Measurements from ENCODE around the gene CCNH.

CCNH gene

DNA sequence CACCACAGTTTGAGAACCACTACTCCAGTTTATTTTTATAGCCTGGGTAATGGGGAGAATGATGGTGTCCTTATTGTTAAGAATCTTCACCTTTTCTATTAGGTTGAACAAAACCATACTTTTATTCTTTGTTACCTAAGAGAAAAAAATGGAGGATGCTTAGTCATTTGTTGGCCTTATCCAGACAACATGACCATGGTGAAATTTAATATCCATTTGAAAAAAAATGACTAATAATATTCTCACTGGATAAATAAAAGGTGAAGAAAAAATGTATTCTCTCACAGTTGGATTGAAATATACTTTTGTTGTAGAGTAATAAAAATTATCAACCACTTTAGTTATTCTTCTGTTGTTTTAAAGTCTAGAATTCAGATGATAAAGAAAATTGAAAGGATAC, 5.8 kb upstream of the CCNH start:
- no peak overlapping the region for H3K27ac ChIP-seq
- TF ChIP-seq ZFX (IDR thresholded peaks at IDR 0.05): no peak

DNA sequence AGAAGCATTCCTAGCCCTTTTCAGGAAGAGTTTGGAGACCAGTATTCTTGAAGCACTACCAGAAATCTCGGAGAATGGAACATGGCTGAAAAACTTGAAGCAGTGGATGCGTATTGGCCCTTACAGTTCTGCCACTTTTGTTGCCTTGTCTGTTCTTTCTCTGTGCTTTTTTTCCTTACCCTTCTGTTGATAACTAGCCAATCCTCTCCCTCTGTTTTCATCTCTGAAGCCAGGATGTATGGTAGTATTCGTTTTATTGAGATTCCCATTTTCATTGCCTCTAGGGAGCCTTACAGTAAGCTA, 564 bp upstream of the CCNH start:
- no peak for TF ChIP-seq ZFX (IDR thresholded peaks at IDR 0.05)
- TF ChIP-seq, protein P1, sequence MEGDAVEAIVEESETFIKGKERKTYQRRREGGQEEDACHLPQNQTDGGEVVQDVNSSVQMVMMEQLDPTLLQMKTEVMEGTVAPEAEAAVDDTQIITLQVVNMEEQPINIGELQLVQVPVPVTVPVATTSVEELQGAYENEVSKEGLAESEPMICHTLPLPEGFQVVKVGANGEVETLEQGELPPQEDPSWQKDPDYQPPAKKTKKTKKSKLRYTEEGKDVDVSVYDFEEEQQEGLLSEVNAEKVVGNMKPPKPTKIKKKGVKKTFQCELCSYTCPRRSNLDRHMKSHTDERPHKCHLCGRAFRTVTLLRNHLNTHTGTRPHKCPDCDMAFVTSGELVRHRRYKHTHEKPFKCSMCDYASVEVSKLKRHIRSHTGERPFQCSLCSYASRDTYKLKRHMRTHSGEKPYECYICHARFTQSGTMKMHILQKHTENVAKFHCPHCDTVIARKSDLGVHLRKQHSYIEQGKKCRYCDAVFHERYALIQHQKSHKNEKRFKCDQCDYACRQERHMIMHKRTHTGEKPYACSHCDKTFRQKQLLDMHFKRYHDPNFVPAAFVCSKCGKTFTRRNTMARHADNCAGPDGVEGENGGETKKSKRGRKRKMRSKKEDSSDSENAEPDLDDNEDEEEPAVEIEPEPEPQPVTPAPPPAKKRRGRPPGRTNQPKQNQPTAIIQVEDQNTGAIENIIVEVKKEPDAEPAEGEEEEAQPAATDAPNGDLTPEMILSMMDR (conservative IDR thresholded peaks at IDR 0.05): no peak
- H3K27ac ChIP-seq: peak overlapping the region; percentile 95; the same call in 1 of the 2 replicates

DNA sequence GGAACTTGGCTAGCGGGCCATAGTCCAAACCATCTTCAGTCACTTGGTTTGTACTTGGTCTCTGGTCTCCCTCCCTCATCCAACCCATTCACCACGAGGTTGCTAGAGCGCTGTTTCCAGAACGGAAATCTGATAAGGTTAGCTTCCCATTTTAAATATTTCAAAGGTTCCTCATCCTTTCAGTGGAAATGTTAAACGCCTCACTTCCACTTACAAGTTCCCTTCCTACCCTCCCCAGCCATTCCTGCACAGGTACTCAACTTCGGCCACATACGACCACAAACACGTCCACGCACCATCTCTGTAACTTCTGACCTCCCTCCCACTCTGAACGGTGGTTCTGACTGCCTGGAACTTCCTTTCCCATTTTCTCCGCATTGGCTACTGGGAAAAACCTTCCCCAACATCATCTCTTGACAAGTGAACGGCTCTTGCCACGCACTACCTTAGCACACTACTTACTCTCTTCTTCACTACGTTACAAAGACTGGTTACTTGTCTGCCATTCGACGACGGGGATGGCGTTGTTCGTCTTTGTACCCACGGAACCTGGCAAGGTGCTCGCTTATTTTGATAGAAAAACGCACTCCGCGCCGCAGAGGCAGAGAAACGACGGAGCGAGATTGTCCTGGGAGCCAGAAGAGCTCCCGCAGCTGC, 629 bp downstream of the CCNH start:
- H3K27ac ChIP-seq: peak overlapping the region; percentile 95
- TF ChIP-seq, protein P1 (conservative IDR thresholded peaks at IDR 0.05): 0 out of 2 replicates have a peak, but pooled peaks have one; percentile 4
- no peak for TF ChIP-seq ZFX (IDR thresholded peaks at IDR 0.05)

DNA sequence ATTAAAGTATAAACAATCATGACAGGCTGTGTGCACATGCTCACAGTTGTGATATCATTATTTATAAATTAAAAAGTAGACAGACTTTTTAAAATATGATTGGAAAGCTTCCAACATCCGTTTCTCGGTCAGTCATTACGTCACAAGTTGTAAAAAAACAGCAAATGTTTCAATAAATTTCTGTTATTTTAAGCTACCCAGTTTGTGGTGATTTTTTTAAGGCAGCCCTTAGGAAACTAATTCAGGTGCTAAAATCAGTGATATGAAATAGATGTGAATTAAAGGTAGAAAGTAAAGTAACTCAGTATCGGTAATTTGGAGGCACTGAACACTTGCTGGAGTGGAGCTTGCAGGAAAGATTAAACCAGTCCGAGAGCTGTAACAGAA, 1.2 kb downstream of the CCNH start:
- peak overlapping the region; percentile 95 for H3K27ac ChIP-seq
- TF ChIP-seq, protein P1 (conservative IDR thresholded peaks at IDR 0.05): no peak
- TF ChIP-seq ZFX (IDR thresholded peaks at IDR 0.05): no peak

DNA sequence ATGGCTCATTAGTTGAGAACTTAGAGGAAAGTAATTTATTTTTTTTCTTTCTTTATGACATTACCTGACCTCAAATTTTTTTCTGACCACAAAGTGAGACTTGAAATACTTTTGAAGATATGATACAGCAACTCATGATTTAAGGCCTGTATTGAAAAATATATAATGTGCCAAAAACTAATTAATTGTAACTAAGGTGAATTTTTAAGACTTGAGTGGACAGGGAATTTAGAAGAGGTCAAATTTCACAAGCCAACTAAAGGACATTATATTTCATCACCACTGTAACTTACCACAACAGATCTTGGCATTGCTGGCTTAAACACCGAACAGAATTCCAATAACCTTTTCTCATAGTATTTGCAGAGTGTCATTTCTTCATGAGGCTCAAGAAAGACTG, 1.8 kb downstream of the CCNH start:
- no peak for TF ChIP-seq ZFX (IDR thresholded peaks at IDR 0.05)
- TF ChIP-seq, protein P1 (conservative IDR thresholded peaks at IDR 0.05): no peak
- H3K27ac ChIP-seq: no peak overlapping the region

DNA sequence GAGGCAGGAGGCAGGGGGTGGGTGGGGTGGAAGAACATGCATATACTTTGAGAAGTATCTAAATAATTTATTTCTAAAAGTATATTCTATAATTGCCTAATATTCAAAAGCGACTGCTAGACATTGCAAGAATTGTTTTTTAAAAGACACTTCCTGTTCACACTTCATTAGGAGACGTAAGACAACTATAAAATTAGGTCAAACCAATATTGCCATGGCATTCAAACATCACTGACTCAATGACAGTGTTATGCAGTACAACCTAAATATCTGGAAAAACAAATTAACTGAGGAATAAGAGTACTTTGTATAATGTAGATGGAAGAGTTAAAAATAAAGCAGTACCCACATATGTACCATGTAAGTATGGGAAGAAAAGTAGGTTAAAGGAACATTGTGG, 4.5 kb downstream of the CCNH start:
- H3K27ac ChIP-seq: no peak overlapping the region
- TF ChIP-seq, protein P1 (conservative IDR thresholded peaks at IDR 0.05): no peak
- no peak for TF ChIP-seq ZFX (IDR thresholded peaks at IDR 0.05)

DNA sequence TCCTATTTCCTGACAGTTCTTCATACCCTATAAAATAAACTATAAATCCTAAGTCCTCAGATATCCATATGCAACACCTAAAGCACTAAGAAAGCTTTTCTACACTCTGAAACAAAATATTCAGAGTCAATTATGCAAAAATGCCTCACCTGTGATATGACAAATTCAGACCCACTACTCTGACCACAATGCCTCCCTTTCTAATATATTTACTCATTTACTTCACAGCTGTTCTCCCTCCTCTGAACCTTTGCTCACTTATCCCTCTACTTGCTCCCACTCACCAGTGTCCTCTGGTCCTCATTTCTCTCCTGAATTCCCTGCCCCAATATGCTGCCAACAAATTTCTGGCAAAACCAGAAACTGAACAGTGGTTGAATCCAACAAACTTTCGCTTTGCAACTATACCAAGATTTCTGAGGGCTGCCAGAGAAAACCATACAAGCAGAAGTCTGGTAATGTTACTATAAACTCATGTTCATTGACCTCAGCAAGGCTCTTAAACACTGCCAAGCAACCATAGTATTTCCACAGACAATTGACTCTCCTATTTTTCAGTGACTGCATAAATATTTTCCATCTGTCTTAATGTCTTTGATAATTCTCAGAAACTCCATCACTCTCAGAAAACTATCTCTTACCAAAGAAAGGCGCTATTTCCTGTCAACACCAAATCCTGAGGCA, 7.1 kb downstream of the CCNH start:
- TF ChIP-seq, protein P1 (conservative IDR thresholded peaks at IDR 0.05): no peak
- TF ChIP-seq ZFX (IDR thresholded peaks at IDR 0.05): no peak
- H3K27ac ChIP-seq: no peak overlapping the region

DNA sequence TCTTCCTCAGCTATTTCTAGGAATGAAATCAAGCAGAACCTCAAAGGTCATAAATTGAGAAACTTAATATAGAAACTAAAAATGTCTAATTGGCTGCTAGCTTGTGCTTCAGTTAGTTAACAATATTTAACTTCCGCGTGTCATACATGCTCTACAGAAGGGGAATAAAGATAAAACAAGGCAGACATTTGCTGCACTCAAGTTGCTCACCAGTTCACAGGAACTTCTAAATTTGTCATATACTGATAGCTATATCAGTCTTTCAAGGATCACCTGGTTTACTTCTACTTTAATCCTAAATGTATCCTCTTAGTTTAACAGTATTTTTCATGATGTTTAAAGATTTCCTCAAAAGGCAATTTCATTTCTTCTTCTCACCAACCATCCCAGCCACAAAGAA, 8.4 kb downstream of the CCNH start:
- TF ChIP-seq, protein P1 (conservative IDR thresholded peaks at IDR 0.05): no peak
- TF ChIP-seq ZFX (IDR thresholded peaks at IDR 0.05): no peak
- no peak overlapping the region for H3K27ac ChIP-seq
